ENCODE measurements around the gene CSNK2B.
A peak's percentile ranks its signal among the peaks of the same experiment; 100 is the strongest.

Gene CSNK2B

DNA sequence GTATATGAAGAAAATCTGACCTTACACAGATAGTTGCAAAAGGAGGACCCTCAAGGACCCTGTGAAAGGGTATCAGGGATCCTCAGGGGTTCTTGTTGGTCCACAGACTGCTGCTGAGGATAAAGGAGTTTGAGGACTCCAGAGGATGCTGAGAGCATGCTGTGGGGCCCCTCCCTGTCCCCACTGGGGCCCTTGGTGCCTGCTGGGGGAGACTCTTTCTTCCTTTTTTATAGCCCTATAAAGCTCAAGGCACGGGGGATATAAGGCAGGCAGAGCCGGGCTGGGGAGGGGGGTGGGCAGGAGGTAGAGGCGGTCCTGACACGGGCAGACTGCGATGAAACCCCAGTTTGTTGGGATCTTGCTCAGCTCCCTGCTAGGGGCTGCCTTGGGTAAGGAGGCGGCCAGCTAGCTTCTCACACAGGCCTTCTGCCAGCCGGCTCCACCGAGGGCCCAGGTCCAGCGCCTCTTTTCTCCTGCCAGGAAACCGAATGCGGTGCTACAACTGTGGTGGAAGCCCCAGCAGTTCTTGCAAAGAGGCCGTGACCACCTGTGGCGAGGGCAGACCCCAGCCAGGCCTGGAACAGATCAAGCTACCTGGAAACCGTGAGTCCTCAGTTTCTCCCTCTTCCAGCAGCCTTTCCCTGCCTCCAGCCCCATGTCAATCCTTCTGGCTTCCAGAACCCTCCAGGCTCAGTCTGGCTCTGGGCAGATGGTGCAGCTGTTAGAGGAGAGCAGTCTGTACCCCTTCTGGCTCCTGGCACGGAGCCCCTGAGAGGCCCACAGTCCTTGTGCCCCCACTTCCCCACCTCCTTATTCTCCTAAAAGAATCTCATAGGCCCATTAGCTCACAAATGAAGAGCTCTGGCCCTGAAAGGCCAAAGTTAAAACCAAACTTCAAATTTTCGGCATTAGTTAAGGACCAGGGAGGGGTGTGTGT, 49.4 kb downstream of the CSNK2B start, which contains the start of gene LY6G6D:
Gene LY6G6D, plus strand, starts transcription at position 327 of the 937 bp plus-strand sequence. Its CDS starts 8 bp downstream, at position 335.
- Histone ChIP-seq H3K9me2 (ENCODE audit: low read depth, low read length) (no peaks in the 10 kb centered on the region), H3K9ac (ENCODE audit: low read length) (no peak within 1 kb of the TSS), H3K4me3 (ENCODE audit: low read depth, low read length, poor library complexity, severe bottlenecking) (no peak within 1 kb of the TSS), H2AFZ (ENCODE audit: low read length) (no peak within 1 kb of the TSS), H3K4me1 (ENCODE audit: insufficient read depth, low read length, severe bottlenecking) (no peaks in the 10 kb centered on the region), H4K20me1 (ENCODE audit: insufficient read depth, low read length) (no peaks in the 10 kb centered on the region), H3K27me3 (ENCODE audit: insufficient read depth, low read length) (peaks cover 10% of the 10 kb centered on the region; the same call in 1 of the 2 replicates), H3K27ac (ENCODE audit: low read depth, low read length, poor library complexity, severe bottlenecking) (no peak within 1 kb of the TSS), H3K36me3 (ENCODE audit: insufficient read depth, low read length) (no peaks in the 10 kb centered on the region), H3K4me2 (ENCODE audit: low read length) (no peak within 1 kb of the TSS), H3K9me3 (ENCODE audit: low read length) (no peaks in the 10 kb centered on the region), H3F3A (ENCODE audit: insufficient read depth, low read length) (0 out of 2 replicates have a peak, but pooled peaks cover 4% of the 10 kb centered on the region), H3K79me2 (ENCODE audit: insufficient read depth, low read length) (no peaks in the 10 kb centered on the region)
- TF ChIP-seq, protein P1, sequence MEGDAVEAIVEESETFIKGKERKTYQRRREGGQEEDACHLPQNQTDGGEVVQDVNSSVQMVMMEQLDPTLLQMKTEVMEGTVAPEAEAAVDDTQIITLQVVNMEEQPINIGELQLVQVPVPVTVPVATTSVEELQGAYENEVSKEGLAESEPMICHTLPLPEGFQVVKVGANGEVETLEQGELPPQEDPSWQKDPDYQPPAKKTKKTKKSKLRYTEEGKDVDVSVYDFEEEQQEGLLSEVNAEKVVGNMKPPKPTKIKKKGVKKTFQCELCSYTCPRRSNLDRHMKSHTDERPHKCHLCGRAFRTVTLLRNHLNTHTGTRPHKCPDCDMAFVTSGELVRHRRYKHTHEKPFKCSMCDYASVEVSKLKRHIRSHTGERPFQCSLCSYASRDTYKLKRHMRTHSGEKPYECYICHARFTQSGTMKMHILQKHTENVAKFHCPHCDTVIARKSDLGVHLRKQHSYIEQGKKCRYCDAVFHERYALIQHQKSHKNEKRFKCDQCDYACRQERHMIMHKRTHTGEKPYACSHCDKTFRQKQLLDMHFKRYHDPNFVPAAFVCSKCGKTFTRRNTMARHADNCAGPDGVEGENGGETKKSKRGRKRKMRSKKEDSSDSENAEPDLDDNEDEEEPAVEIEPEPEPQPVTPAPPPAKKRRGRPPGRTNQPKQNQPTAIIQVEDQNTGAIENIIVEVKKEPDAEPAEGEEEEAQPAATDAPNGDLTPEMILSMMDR (IDR thresholded peaks at IDR 0.05; ENCODE audit: low read length), result no peak
- TF ChIP-seq EZH2 (IDR thresholded peaks at IDR 0.05; ENCODE audit: borderline replicate concordance, low read length), result no peak

DNA sequence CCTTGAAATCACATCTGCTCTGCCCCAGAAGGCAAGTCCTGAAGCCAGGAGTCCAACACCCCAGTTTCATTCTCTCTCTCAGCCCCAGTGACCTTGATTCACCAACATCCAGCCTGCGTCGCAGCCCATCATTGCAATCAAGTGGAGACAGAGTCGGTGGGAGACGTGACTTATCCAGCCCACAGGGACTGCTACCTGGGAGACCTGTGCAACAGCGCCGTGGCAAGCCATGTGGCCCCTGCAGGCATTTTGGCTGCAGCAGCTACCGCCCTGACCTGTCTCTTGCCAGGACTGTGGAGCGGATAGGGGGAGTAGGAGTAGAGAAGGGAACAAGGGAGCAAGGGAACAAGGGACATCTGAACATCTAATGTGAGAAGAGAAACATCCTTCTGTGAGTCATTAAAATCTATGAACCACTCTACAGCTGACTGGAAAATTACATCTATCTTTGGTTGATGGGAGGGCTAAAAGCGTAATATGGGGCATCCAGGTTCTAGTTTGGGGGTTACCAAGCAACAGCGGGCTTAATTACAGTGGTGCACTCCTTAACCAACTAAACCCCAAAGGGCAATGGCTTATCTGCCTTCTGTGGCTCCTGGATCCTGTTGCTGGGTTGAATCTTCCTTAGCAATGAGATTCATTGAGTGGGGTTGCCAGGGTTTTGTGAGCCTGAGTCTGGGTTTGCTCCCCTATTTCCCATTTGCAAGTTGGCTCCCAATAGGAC, 51.8 kb downstream of the CSNK2B start:
- Histone ChIP-seq H3K79me2 (ENCODE audit: insufficient read depth, low read length) (no peaks in the 10 kb centered on the region), H4K20me1 (ENCODE audit: insufficient read depth, low read length) (no peaks in the 10 kb centered on the region), H3K4me1 (ENCODE audit: insufficient read depth, low read length, severe bottlenecking) (no peaks in the 10 kb centered on the region), H3K27me3 (ENCODE audit: insufficient read depth, low read length) (peaks cover 4% of the 10 kb centered on the region; the same call in 1 of the 2 replicates), H3F3A (ENCODE audit: insufficient read depth, low read length) (0 out of 2 replicates have a peak, but pooled peaks cover 4% of the 10 kb centered on the region), H3K9ac (ENCODE audit: low read length) (no peak overlapping the region), H3K4me2 (ENCODE audit: low read length) (no peak overlapping the region), H3K9me3 (ENCODE audit: low read length) (no peaks in the 10 kb centered on the region), H2AFZ (ENCODE audit: low read length) (no peak overlapping the region), H3K9me2 (ENCODE audit: low read depth, low read length) (no peaks in the 10 kb centered on the region), H3K4me3 (ENCODE audit: low read depth, low read length, poor library complexity, severe bottlenecking) (no peak overlapping the region), H3K36me3 (ENCODE audit: insufficient read depth, low read length) (no peaks in the 10 kb centered on the region), H3K27ac (ENCODE audit: low read depth, low read length, poor library complexity, severe bottlenecking) (no peak overlapping the region)
- TF ChIP-seq, protein P1 (IDR thresholded peaks at IDR 0.05; ENCODE audit: low read length), result peak; percentile 48
- no peak for TF ChIP-seq EZH2 (IDR thresholded peaks at IDR 0.05; ENCODE audit: borderline replicate concordance, low read length)

DNA sequence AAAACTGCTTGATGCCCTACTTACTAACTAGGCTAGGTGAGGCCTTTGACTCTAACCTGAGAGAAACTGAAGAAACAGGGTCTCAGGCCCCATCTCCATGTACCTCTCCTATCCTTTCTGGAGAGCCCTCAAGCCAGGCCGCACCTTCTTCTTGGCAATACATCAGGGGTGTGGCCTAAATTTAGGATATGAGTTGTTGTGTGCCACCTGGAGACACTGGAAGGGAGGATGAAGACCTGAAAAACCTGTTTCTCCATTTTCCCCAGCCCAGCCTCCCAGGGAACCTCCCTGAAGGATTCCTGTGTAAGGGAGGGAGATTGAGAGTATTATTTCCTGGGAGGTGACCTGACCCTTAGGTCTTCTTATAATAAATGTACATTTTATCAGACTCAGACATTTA, 52.4 kb downstream of the CSNK2B start:
- Histone ChIP-seq H3K27me3 (ENCODE audit: insufficient read depth, low read length) (peaks cover 3% of the 10 kb centered on the region; the same call in 1 of the 2 replicates), H3K9me3 (ENCODE audit: low read length) (no peaks in the 10 kb centered on the region), H3F3A (ENCODE audit: insufficient read depth, low read length) (0 out of 2 replicates have a peak, but pooled peaks cover 4% of the 10 kb centered on the region), H3K4me3 (ENCODE audit: low read depth, low read length, poor library complexity, severe bottlenecking) (no peak overlapping the region), H3K9ac (ENCODE audit: low read length) (no peak overlapping the region), H3K79me2 (ENCODE audit: insufficient read depth, low read length) (no peaks in the 10 kb centered on the region), H3K4me2 (ENCODE audit: low read length) (no peak overlapping the region), H3K9me2 (ENCODE audit: low read depth, low read length) (no peaks in the 10 kb centered on the region), H3K4me1 (ENCODE audit: insufficient read depth, low read length, severe bottlenecking) (no peaks in the 10 kb centered on the region), H4K20me1 (ENCODE audit: insufficient read depth, low read length) (no peaks in the 10 kb centered on the region), H2AFZ (ENCODE audit: low read length) (no peak overlapping the region), H3K27ac (ENCODE audit: low read depth, low read length, poor library complexity, severe bottlenecking) (no peak overlapping the region), H3K36me3 (ENCODE audit: insufficient read depth, low read length) (no peaks in the 10 kb centered on the region)
- TF ChIP-seq, protein P1 (IDR thresholded peaks at IDR 0.05; ENCODE audit: low read length), result no peak
- TF ChIP-seq EZH2 (IDR thresholded peaks at IDR 0.05; ENCODE audit: borderline replicate concordance, low read length), result no peak
